Panc1 (cell line): ENCODE results near the gene PHRF1. TPM values are rescaled to one million over a fixed set of nuclear protein-coding genes. Genes with fewer than 3 reads are reported as not detected.

ENCODE experiments used
- ATAC-seq: fragments of 200-7000 bp; cut with Tn5 transposase; 2 replicates; pipeline ENCODE4 v1.9.1; 2020; ENCODE audit warnings: mild to moderate bottlenecking, moderate library complexity
- BruUV-seq: library from RNA; stranded (reverse); fragments of 400-500 nt; replicated peaks from 2 replicates; lab custom pipeline; 2021; lab: Mats Ljungman, UMichigan
- CTCF ChIA-PET: fragments of 300-600 bp; sonication (Branson Sonifier 250); formaldehyde crosslinking; loops from one replicate; lab custom pipeline; 2022; ENCODE audit warnings: antibody characterized with exemption; lab: Charles Lee
- POLR2A ChIA-PET: fragments of 300-600 bp; sonication (Branson Sonifier 250); formaldehyde crosslinking; loops from one replicate; lab custom pipeline; 2022; ENCODE audit warnings: antibody characterized with exemption; lab: Charles Lee
- DNase-seq: peaks from one replicate; pipeline ENCODE4 v3.0.0-alpha.2; 2010; ENCODE audit warnings: low read depth, low spot score
- H3K27ac ChIP-seq: 2 replicates; pipeline ENCODE4 v1.5.1; 2011; ENCODE audit warnings: mild to moderate bottlenecking, low read length, inconsistent platforms
- H3K27me3 ChIP-seq: fragments of 200-500 bp; sonication (Bioruptor generic); 2 replicates; pipeline ENCODE4 v1.6.0; 2014; ENCODE audit warnings: low read length, inconsistent platforms; ENCODE audit not compliant: control insufficient read depth, insufficient read depth
- H3K36me3 ChIP-seq: fragments of 200-500 bp; sonication (Bioruptor generic); 2 replicates; pipeline ENCODE4 v1.5.1; 2014; ENCODE audit warnings: inconsistent platforms, mild to moderate bottlenecking, low read length, moderate library complexity; ENCODE audit not compliant: control insufficient read depth, insufficient read depth
- H3K4me1 ChIP-seq: 2 replicates; pipeline ENCODE4 v1.5.1; 2011; ENCODE audit warnings: inconsistent platforms, mild to moderate bottlenecking, low read length, moderate library complexity; ENCODE audit not compliant: control insufficient read depth, insufficient read depth
- H3K4me3 ChIP-seq, 2 experiments: 2 replicates each; pipeline ENCODE4 v1.5.1; 2011 to 2012; ENCODE audit warnings: low read depth in 2 of 2, low read length in 2 of 2, mild to moderate bottlenecking in 2 of 2, inconsistent platforms in 1 of 2, moderate library complexity in 1 of 2
- H3K9me3 ChIP-seq: fragments of 200-500 bp; sonication (Bioruptor generic); 2 replicates; pipeline ENCODE4 v1.5.1; 2014; ENCODE audit warnings: low read depth, mild to moderate bottlenecking, inconsistent platforms, low read length, moderate library complexity; ENCODE audit not compliant: control insufficient read depth, insufficient read depth
- CTCF ChIP-seq: fragments of 450-650 bp; IDR thresholded peaks from 2 replicates; pipeline ENCODE4 v1.5.1; 2017; ENCODE audit warnings: mild to moderate bottlenecking
- POLR2AphosphoS5 ChIP-seq: IDR thresholded peaks from 2 replicates; pipeline ENCODE4 v1.6.1; 2012; ENCODE audit warnings: mild to moderate bottlenecking, low read depth, low read length, moderate library complexity
- REST ChIP-seq, 2 experiments: IDR thresholded peaks; 2 replicates each; pipeline ENCODE4 v1.6.1; 2011 to 2012; ENCODE audit warnings: low read depth in 2 of 2, control low read depth in 1 of 2, low read length in 1 of 2, mild to moderate bottlenecking in 1 of 2, moderate library complexity in 1 of 2; ENCODE audit not compliant: insufficient read depth in 1 of 2
- SIN3A ChIP-seq: IDR thresholded peaks from 2 replicates; pipeline ENCODE4 v1.6.1; 2012; ENCODE audit warnings: low read depth, mild to moderate bottlenecking, low read length, moderate library complexity, borderline replicate concordance; ENCODE audit not compliant: insufficient read depth
- TCF7L2 ChIP-seq: IDR thresholded peaks from 2 replicates; pipeline ENCODE4 v1.6.1; 2011; ENCODE audit warnings: mild to moderate bottlenecking, low read depth, low read length, inconsistent platforms
- in situ Hi-C: cut with HindIII; loops from 2 replicates; pipeline ENCODE4 v1.10.0; 2016; ENCODE audit warnings: low sequenced_read_pairs, low pct_unique_long_range_greater_than_20kb
- intact Hi-C: fragments of 100-400 bp; cut with micrococcal nuclease; formaldehyde crosslinking; loops from one replicate; pipeline ENCODE4 v1.10.0; 2022; ENCODE audit not compliant: unreplicated experiment
- total RNA-seq: library from RNA; stranded (reverse); gene quantifications from one replicate; pipeline ENCODE4 v1.2.1, GENCODE V29; 2021; ENCODE audit not compliant: unreplicated experiment

The PHRF1 gene
- total RNA-seq, 1 experiment from 2014 or later, result 90.6 TPM

- H3K27ac ChIP-seq, result no peak overlapping the region
- in situ Hi-C loops (no loop called here), intact Hi-C loops (no loop called here)
- BruUV-seq, result no TSS peak
- ChIA-PET CTCF (interaction anchor here (0.6 kb wide), 1 partner anchor 11 kb away, joined by 3 read pairs; no protein-coding TSS in a partner anchor), POLR2A (no interaction called here)
- no peak overlapping the region for H3K4me3 ChIP-seq
- no peak for DNase-seq
- no peaks in the 10 kb centered on the region for H3K27me3 ChIP-seq
- ATAC-seq, result no peak
- no peak for TF ChIP-seq SIN3A
- TF ChIP-seq REST (IDR thresholded peaks at IDR 0.05; ENCODE audit: insufficient read depth in 1 of 2, low read depth in 2 of 2, low read length in 1 of 2), result no peak
- TF ChIP-seq POLR2AphosphoS5, result no peak
- TF ChIP-seq TCF7L2, result no peak
- no peak for TF ChIP-seq CTCF
- no peaks in the 10 kb centered on the region for H3K9me3 ChIP-seq
- no peaks in the 10 kb centered on the region for H3K36me3 ChIP-seq
- H3K4me1 ChIP-seq, result peaks cover 20% of the 10 kb centered on the region
These were observed 36.2 kb upstream of the PHRF1 start for GRCh38 chr11:539971-540481.

GRCh38 chr11:540583-541432, 35.5 kb upstream of the PHRF1 start:
- in situ Hi-C loops, result no loop called here
- CTCF ChIA-PET, result interaction anchor here (0.6 kb wide), 1 partner anchor 10 kb away, joined by 3 read pairs; no protein-coding TSS in a partner anchor
- no peak for ATAC-seq

More at GRCh38 chr11:540583-541432, 35.5 kb upstream of the PHRF1 start:
- H3K27me3 ChIP-seq, result no peaks in the 10 kb centered on the region
- no peaks in the 10 kb centered on the region for H3K9me3 ChIP-seq
- H3K36me3 ChIP-seq, result no peaks in the 10 kb centered on the region
- H3K4me1 ChIP-seq, result peaks cover 20% of the 10 kb centered on the region
- no peak overlapping the region for H3K27ac ChIP-seq
- TF ChIP-seq REST (IDR thresholded peaks at IDR 0.05; ENCODE audit: insufficient read depth in 1 of 2, low read depth in 2 of 2, low read length in 1 of 2), result no peak
- no peak for TF ChIP-seq TCF7L2
- TF ChIP-seq POLR2AphosphoS5, result no peak
- no peak for TF ChIP-seq SIN3A
- no peak for TF ChIP-seq CTCF
- intact Hi-C loops, result no loop called here
- no peak overlapping the region for H3K4me3 ChIP-seq
- POLR2A ChIA-PET, result no interaction called here
- DNase-seq, result no peak
- BruUV-seq, result no TSS peak
